Vagina (tissue), 2 donors: ENCODE measurements around the gene GPR35. TPM values are rescaled to one million over a fixed set of nuclear protein-coding genes. Genes with fewer than 3 reads are reported as not detected.

Source experiments
- DNase-seq, 2 donors: peaks; one replicate each; pipeline ENCODE4 v3.0.0-alpha.2; 2017; ENCODE audit errors: extremely low spot score in 2 of 2
- H3K27ac ChIP-seq: fragments of 200-600 bp; sonication (generic); one replicate; pipeline ENCODE4 v1.5.1; 2019
- H3K27me3 ChIP-seq: fragments of 200-600 bp; sonication (generic); one replicate; pipeline ENCODE4 v1.5.1; 2019
- H3K36me3 ChIP-seq, 2 donors: fragments of 200-600 bp; sonication (generic); one replicate each; pipeline ENCODE4 v1.5.1; 2017 to 2019
- H3K4me1 ChIP-seq: fragments of 200-600 bp; sonication (generic); one replicate; pipeline ENCODE4 v1.5.1; 2019
- H3K4me3 ChIP-seq, 2 donors: fragments of 200-600 bp; sonication (generic); 1 replicate in 1 of 2; 2 replicates in 1 of 2; pipeline ENCODE4 v1.5.1; 2016 to 2019
- H3K9me3 ChIP-seq: fragments of 200-600 bp; sonication (generic); one replicate; pipeline ENCODE4 v1.5.1; 2019
- POLR2A ChIP-seq, 2 donors: fragments of 450-650 bp; IDR thresholded peaks; one replicate each; pipeline ENCODE4 v1.6.1; 2017; ENCODE audit warnings: antibody characterized with exemption in 2 of 2, mild to moderate bottlenecking in 2 of 2, moderate library complexity in 2 of 2
- POLR2AphosphoS5 ChIP-seq, 2 donors: sonication (generic); formaldehyde crosslinking; IDR thresholded peaks; one replicate each; pipeline ENCODE4 v1.9.0; 2017; ENCODE audit warnings: antibody characterized with exemption in 2 of 2, mild to moderate bottlenecking in 2 of 2, low read depth in 1 of 2; ENCODE audit not compliant: insufficient read depth in 1 of 2
- intact Hi-C: fragments of 100-400 bp; cut with DNase I; formaldehyde crosslinking; loops from one replicate; pipeline ENCODE4 v1.15.1; 2023
- total RNA-seq: library from RNA; depleted of rRNA; stranded (reverse); fragments of >200 nt; gene quantifications from one replicate; pipeline ENCODE4 v1.2.3, GENCODE V29; 2016
- TF ChIP-seq, protein P1 (sequence below), 3 experiments: fragments of 450-650 bp in 2 of 3; fragments of 200-600 bp in 1 of 3; sonication (generic) in 1 of 3; IDR thresholded peaks; one replicate each; pipeline ENCODE4 v1.5.1; 2017 to 2019; ENCODE audit warnings: antibody characterized with exemption in 3 of 3, mild to moderate bottlenecking in 2 of 3, moderate library complexity in 2 of 3

GPR35 gene
- total RNA-seq, 1 donor from 2014 or later: 3.9 TPM

DNA sequence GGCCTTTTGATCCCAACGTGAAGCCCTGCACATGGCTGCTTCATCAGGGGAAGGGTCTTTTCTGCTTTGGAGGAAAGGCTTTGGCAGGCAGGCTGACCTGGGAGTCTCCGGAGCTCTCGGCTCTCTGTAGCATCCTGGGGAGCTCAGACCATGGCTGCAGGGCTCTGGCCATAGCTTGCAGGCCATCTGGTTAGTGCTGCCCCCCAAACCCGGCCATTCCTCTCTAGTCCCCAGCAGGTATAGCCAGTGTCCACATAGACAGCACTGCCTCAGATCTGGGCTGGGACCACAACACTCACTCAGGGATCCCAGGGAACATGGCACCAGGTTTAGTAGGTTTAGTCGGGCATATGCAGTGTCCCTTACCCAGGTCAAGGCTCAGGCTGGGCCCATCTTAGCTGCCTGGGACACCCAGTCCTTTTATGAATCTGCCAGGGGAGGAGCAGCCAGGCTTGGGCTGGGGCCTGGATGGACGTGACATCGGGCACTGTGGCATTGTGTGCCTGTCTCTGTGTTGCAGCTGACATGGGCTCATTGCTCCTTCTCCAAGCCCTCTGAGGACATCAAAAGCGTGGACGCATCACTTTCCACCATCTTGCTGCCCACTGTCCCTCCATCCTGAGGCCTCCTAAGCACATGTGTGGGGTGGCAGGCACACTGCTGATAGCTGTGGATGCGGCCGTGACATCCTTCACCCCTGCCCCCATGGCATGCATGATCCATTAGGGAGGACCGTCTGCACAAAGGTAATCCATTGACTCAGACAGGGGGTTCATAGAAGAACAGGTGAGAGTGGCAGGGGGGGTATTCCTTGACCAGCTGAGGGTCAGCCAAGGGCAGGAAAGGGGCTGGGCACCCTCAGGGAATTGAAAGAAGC lies 19.2 kb upstream of the GPR35 start:
- Histone ChIP-seq H3K9me3 (no peaks in the 10 kb centered on the region), H3K27me3 (no peaks in the 10 kb centered on the region), H3K4me1 (no peaks in the 10 kb centered on the region), H3K4me3 (no peak overlapping the region), H3K36me3 (no peaks in the 10 kb centered on the region), H3K27ac (no peak overlapping the region)
- no peak for TF ChIP-seq POLR2A (IDR thresholded peaks at IDR 0.05)
- TF ChIP-seq, protein P1, sequence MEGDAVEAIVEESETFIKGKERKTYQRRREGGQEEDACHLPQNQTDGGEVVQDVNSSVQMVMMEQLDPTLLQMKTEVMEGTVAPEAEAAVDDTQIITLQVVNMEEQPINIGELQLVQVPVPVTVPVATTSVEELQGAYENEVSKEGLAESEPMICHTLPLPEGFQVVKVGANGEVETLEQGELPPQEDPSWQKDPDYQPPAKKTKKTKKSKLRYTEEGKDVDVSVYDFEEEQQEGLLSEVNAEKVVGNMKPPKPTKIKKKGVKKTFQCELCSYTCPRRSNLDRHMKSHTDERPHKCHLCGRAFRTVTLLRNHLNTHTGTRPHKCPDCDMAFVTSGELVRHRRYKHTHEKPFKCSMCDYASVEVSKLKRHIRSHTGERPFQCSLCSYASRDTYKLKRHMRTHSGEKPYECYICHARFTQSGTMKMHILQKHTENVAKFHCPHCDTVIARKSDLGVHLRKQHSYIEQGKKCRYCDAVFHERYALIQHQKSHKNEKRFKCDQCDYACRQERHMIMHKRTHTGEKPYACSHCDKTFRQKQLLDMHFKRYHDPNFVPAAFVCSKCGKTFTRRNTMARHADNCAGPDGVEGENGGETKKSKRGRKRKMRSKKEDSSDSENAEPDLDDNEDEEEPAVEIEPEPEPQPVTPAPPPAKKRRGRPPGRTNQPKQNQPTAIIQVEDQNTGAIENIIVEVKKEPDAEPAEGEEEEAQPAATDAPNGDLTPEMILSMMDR (IDR thresholded peaks at IDR 0.05): no peak
- no peak for DNase-seq
- intact Hi-C loops: no loop called here

DNA sequence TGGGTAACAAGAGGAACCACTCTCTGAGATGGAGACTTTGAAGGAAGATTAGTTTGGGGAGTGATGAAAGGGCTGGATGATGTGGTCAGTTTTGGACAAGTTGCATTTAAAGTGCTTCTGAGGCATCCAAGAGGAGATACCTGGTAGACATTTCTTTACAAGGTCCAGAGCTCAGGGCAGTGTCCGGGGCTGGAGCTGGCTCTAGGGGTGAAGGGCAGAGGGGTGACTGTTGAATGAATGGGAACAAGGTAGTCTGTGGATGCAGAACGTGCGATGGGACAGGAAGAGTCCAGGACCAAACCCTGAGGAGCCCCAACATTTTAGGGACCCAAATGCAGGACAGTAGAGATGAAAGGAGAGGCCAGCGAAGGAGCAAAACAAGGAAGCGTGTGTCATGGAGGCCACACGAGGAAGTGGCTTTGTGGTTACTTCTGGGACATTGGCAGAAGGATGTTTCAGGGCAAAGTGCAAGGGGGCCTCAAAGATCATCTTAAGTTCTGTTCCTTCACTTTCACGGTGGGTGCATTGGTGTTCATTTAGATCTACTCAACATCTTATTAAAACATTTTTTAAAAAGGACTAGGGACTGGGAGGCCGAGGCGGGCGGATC lies 13.6 kb upstream of the GPR35 start:
- TF ChIP-seq, protein P1 (IDR thresholded peaks at IDR 0.05): no peak
- TF ChIP-seq POLR2AphosphoS5 (IDR thresholded peaks at IDR 0.05; ENCODE audit: insufficient read depth in 1 of 2, low read depth in 1 of 2) (no peak), POLR2A (IDR thresholded peaks at IDR 0.05) (no peak)
- Histone ChIP-seq H3K4me1 (no peaks in the 10 kb centered on the region), H3K36me3 (no peaks in the 10 kb centered on the region), H3K9me3 (no peaks in the 10 kb centered on the region), H3K27ac (no peak overlapping the region), H3K27me3 (no peaks in the 10 kb centered on the region), H3K4me3 (no peak overlapping the region)
- no peak for DNase-seq
- intact Hi-C loops: no loop called here

DNA sequence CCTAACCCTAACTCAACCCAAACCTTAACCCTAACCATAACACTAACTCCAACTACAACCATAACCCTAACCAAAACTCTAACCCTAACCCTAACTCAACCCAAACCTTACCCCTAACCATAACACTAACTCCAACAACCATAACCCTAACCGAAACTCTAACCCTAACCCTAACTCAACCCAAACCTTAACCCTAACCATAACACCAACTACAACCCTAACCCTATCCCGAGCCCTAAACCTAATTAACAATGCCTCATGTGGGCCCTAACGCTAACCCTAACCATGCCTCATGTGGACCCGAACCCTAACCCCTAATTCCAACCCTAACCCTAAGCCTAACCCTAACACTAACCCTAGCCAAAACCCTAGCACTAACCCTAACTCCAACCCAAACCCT lies 11.5 kb upstream of the GPR35 start:
- Histone ChIP-seq H3K27ac (no peak overlapping the region), H3K36me3 (no peaks in the 10 kb centered on the region), H3K27me3 (no peaks in the 10 kb centered on the region), H3K9me3 (no peaks in the 10 kb centered on the region), H3K4me3 (no peak overlapping the region), H3K4me1 (no peaks in the 10 kb centered on the region)
- no peak for DNase-seq
- TF ChIP-seq POLR2A (IDR thresholded peaks at IDR 0.05): no peak
- no peak for TF ChIP-seq POLR2AphosphoS5 (IDR thresholded peaks at IDR 0.05; ENCODE audit: insufficient read depth in 1 of 2, low read depth in 1 of 2)
- TF ChIP-seq, protein P1 (IDR thresholded peaks at IDR 0.05): no peak
- intact Hi-C loops: no loop called here

DNA sequence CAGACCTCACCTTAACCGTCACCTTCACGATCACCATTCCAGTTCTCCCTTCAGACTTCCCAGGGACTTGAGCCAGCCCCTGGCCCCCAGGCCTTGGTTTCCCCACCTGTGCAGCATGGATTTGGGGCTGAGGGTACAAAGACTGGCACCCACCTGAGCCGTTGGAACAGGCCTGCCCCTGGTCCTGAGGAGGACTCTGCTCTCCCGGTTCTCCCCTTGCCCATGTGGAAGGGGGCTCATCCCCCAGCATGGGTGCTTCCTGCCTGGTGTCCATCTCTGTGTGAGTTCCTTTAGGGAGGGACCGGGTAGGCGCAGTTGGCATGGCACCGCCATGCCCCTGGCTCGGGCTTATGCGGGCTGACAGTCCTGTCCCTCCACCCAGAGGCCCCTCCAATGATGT lies 10.9 kb upstream of the GPR35 start:
- Histone ChIP-seq H3K27ac (no peak overlapping the region), H3K4me1 (no peaks in the 10 kb centered on the region), H3K27me3 (no peaks in the 10 kb centered on the region), H3K4me3 (no peak overlapping the region), H3K36me3 (no peaks in the 10 kb centered on the region), H3K9me3 (no peaks in the 10 kb centered on the region)
- intact Hi-C loops: no loop called here
- no peak for DNase-seq
- TF ChIP-seq, protein P1 (IDR thresholded peaks at IDR 0.05): no peak
- TF ChIP-seq POLR2A (IDR thresholded peaks at IDR 0.05) (no peak), POLR2AphosphoS5 (IDR thresholded peaks at IDR 0.05; ENCODE audit: insufficient read depth in 1 of 2, low read depth in 1 of 2) (no peak)

DNA sequence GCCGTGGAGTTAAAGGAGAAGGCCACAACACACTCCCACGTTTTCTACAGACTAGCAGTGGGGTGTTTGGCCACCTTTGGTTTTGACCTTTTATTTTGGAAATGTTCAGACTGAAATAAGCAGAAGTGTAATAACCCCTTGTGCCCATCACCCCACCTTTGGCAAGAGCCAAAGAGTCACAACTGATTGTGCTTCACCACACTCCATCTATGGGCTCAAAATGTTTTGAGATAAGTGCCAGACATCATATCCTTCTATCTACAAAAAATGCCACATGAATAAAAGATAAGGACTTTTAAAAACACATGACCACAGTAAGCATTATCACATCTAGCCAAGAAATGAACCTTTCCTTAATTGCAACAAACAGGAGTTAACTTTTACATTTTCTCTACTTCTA lies 9.9 kb upstream of the GPR35 start:
- no peak for DNase-seq
- Histone ChIP-seq H3K36me3 (no peaks in the 10 kb centered on the region), H3K27ac (no peak overlapping the region), H3K4me3 (no peak overlapping the region), H3K9me3 (no peaks in the 10 kb centered on the region), H3K27me3 (no peaks in the 10 kb centered on the region), H3K4me1 (no peaks in the 10 kb centered on the region)
- intact Hi-C loops: no loop called here
- TF ChIP-seq, protein P1 (IDR thresholded peaks at IDR 0.05): no peak
- TF ChIP-seq POLR2AphosphoS5 (IDR thresholded peaks at IDR 0.05; ENCODE audit: insufficient read depth in 1 of 2, low read depth in 1 of 2): no peak
- TF ChIP-seq POLR2A (IDR thresholded peaks at IDR 0.05): no peak
